HFF-Myc (cell line): ENCODE data around the gene SMIM30.

Experiments
- DNase-seq: peaks from one replicate; pipeline ENCODE4 v3.0.0-alpha.2; 2011; ENCODE audit warnings: low read depth; ENCODE audit errors: extremely low read depth
- H3K4me3 ChIP-seq: replicated peaks from 2 replicates; pipeline ENCODE4 v1.5.1; 2011; ENCODE audit warnings: low read depth, mild to moderate bottlenecking, control low read depth, low read length
- TF ChIP-seq, protein P1 (sequence below): IDR thresholded peaks from 2 replicates; pipeline ENCODE4 v1.5.1; 2012; ENCODE audit warnings: mild to moderate bottlenecking, low read depth, low read length, control low read depth; ENCODE audit errors: missing control alignments

SMIM30 gene

GRCh38 chr7:113143486-113144257 is 25.3 kb upstream of the SMIM30 start:
- no peak for DNase-seq
- TF ChIP-seq, protein P1, sequence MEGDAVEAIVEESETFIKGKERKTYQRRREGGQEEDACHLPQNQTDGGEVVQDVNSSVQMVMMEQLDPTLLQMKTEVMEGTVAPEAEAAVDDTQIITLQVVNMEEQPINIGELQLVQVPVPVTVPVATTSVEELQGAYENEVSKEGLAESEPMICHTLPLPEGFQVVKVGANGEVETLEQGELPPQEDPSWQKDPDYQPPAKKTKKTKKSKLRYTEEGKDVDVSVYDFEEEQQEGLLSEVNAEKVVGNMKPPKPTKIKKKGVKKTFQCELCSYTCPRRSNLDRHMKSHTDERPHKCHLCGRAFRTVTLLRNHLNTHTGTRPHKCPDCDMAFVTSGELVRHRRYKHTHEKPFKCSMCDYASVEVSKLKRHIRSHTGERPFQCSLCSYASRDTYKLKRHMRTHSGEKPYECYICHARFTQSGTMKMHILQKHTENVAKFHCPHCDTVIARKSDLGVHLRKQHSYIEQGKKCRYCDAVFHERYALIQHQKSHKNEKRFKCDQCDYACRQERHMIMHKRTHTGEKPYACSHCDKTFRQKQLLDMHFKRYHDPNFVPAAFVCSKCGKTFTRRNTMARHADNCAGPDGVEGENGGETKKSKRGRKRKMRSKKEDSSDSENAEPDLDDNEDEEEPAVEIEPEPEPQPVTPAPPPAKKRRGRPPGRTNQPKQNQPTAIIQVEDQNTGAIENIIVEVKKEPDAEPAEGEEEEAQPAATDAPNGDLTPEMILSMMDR = no peak
- no peak overlapping the region for H3K4me3 ChIP-seq

- H3K4me3 ChIP-seq = no peak overlapping the region
- DNase-seq = no peak
- TF ChIP-seq, protein P1 = no peak
These were observed 24.2 kb upstream of the SMIM30 start for GRCh38 chr7:113142385-113143119.

- DNase-seq = no peak
- TF ChIP-seq, protein P1 = no peak
- H3K4me3 ChIP-seq = no peak overlapping the region
These were observed 23.4 kb upstream of the SMIM30 start for GRCh38 chr7:113141803-113142202.

DNA sequence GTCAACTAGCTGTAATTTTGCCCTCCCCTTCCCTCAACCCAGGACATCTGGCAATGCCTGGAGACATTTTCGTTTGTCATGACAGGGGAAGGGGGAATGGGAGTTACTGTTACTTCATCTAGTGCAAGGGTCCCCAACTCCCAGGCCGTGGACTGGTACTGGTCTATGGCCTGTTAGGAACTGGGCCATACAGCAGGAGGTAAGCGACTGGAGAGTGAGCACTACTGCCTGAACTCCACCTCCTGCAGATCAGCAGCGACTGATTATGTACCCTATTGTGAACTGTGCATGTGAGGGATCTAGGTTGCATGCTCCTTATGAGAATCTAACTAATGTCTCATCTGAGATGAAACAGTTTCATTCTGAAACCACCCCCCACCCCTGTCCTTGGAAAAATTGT is 22.6 kb upstream of the SMIM30 start:
- H3K4me3 ChIP-seq = no peak overlapping the region
- TF ChIP-seq, protein P1 = no peak

DNA sequence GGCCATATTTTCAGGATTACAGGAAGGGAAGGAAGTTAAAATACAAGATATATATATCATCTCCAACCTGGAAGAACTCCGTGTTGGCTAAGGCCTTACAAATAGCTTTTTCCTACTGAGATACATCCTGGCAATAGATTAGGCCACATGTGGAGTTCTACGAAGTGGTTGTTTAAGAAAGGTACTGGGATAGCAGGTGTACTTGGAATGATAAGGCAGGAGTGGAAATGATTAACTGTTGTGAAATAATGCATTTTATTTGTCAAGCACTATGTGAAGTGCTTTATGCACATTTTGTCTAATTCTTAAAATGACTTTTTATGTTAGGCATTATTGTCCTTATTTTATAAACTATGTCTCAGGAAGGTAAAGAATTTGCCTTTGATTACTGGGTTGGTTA is 18.9 kb upstream of the SMIM30 start:
- no peak for DNase-seq
- TF ChIP-seq, protein P1 = no peak
- H3K4me3 ChIP-seq = no peak overlapping the region

More for the DNA sequence above, 22.6 kb upstream of the SMIM30 start:
- no peak for DNase-seq

GRCh38 chr7:113134025-113134424 is 15.7 kb upstream of the SMIM30 start:
- no peak overlapping the region for H3K4me3 ChIP-seq
- TF ChIP-seq, protein P1 = no peak
- no peak for DNase-seq
